Activated CD8-positive, alpha-beta T cell treated with anti-CD3 and anti-CD28 coated beads for 36 hours (primary cell): Measurements from ENCODE around the gene VSIR. TPM values are rescaled to one million over a fixed set of nuclear protein-coding genes. Genes with fewer than 3 reads are reported as not detected.

Source experiments
- ATAC-seq: fragments of 200-7000 bp; cut with Tn5 transposase; one replicate; pipeline ENCODE4 v1.10.0; 2021; ENCODE audit warnings: mild to moderate bottlenecking, moderate library complexity
- CTCF ChIA-PET: fragments of 350-600 bp; sonication (Branson Sonifier 250); formaldehyde crosslinking; loops from one replicate; lab custom pipeline; 2021; ENCODE audit warnings: antibody characterized with exemption; lab: Charles Lee
- POLR2A ChIA-PET: fragments of 350-600 bp; sonication (Branson Sonifier 250); formaldehyde crosslinking; loops from one replicate; lab custom pipeline; 2021; ENCODE audit warnings: antibody characterized with exemption; lab: Charles Lee
- DNase-seq: peaks from one replicate; pipeline ENCODE4 v3.0.0-alpha.2; 2020
- H3K27ac Mint-ChIP-seq: one replicate; pipeline ENCODE4 v1.8.0; 2021; ENCODE audit warnings: mild to moderate bottlenecking, mixed read lengths
- H3K27me3 Mint-ChIP-seq: one replicate; pipeline ENCODE4 v1.8.0; 2021; ENCODE audit warnings: mixed read lengths
- H3K36me3 Mint-ChIP-seq: one replicate; pipeline ENCODE4 v1.8.0; 2021; ENCODE audit warnings: low read depth, mixed read lengths
- H3K4me1 Mint-ChIP-seq: one replicate; pipeline ENCODE4 v1.8.0; 2021; ENCODE audit warnings: low read depth, mixed read lengths
- H3K4me3 Mint-ChIP-seq: one replicate; pipeline ENCODE4 v1.8.0; 2021; ENCODE audit warnings: mild to moderate bottlenecking, moderate library complexity, mixed read lengths
- H3K9me3 Mint-ChIP-seq: one replicate; pipeline ENCODE4 v1.8.0; 2021; ENCODE audit warnings: mixed read lengths
- CTCF ChIP-seq: fragments of 200-600 bp; IDR thresholded peaks from one replicate; pipeline ENCODE4 v1.8.0; 2022; ENCODE audit warnings: antibody characterized with exemption, mild to moderate bottlenecking
- intact Hi-C: fragments of 100-400 bp; cut with micrococcal nuclease; formaldehyde crosslinking; loops from one replicate; pipeline ENCODE4 v1.10.0; 2022
- total RNA-seq, 2 experiments: library from RNA; stranded (reverse); gene quantifications; one replicate each; pipeline ENCODE4 v1.2.3, GENCODE V29; 2021

The VSIR gene
- total RNA-seq, 2 experiments from 2014 or later: 59.6 to 61.0 TPM

- CTCF ChIA-PET: interaction anchor here (0.7 to 2.4 kb wide), 3 partner anchors 45 to 123 kb away, joined by 3 to 8 read pairs (median 3); no protein-coding TSS in a partner anchor
- peak overlapping the region; percentile 15 for H3K27ac Mint-ChIP-seq
- intact Hi-C loops: no loop called here
- POLR2A ChIA-PET: no interaction called here
- H3K4me3 Mint-ChIP-seq: no peak overlapping the region
- no peak for DNase-seq
- peaks cover 15% of the 10 kb centered on the region for H3K4me1 Mint-ChIP-seq
- peaks cover 43% of the 10 kb centered on the region for H3K36me3 Mint-ChIP-seq
- TF ChIP-seq CTCF: no peak
- no peaks in the 10 kb centered on the region for H3K9me3 Mint-ChIP-seq
- ATAC-seq: no peak
- H3K27me3 Mint-ChIP-seq: no peaks in the 10 kb centered on the region
Measured at GRCh38 chr10:71819441-71819861, 46.1 kb upstream of the VSIR start.

GRCh38 chr10:71818674-71819260, 45.4 kb upstream of the VSIR start:
- no peaks in the 10 kb centered on the region for H3K9me3 Mint-ChIP-seq
- H3K4me1 Mint-ChIP-seq: peaks cover 15% of the 10 kb centered on the region
- CTCF ChIA-PET: interaction anchor here (0.9 to 2.4 kb wide), 3 partner anchors 45 to 110 kb away, joined by 3 to 8 read pairs (median 4); no protein-coding TSS in a partner anchor
- intact Hi-C loops: no loop called here
- H3K4me3 Mint-ChIP-seq: no peak overlapping the region
- ATAC-seq: no peak
- no peaks in the 10 kb centered on the region for H3K27me3 Mint-ChIP-seq
- TF ChIP-seq CTCF: no peak
- no peak for DNase-seq
- no peak overlapping the region for H3K27ac Mint-ChIP-seq
- POLR2A ChIA-PET: no interaction called here
- H3K36me3 Mint-ChIP-seq: peaks cover 43% of the 10 kb centered on the region

GRCh38 chr10:71817831-71818655, 44.7 kb upstream of the VSIR start:
- Mint-ChIP-seq H3K4me1 (peaks cover 15% of the 10 kb centered on the region), H3K4me3 (no peak overlapping the region)

GRCh38 chr10:71816936-71817618, 43.8 kb upstream of the VSIR start:
- Mint-ChIP-seq H3K9me3 (no peaks in the 10 kb centered on the region), H3K36me3 (peaks cover 39% of the 10 kb centered on the region), H3K4me1 (peaks cover 12% of the 10 kb centered on the region), H3K27me3 (no peaks in the 10 kb centered on the region), H3K27ac (no peak overlapping the region), H3K4me3 (no peak overlapping the region)
- TF ChIP-seq CTCF: no peak
- intact Hi-C loops: no loop called here
- ChIA-PET CTCF (no interaction called here), POLR2A (interaction anchor here (0.6 to 1.7 kb wide), 3 partner anchors 33 to 160 kb away, joined by 3 to 4 read pairs (median 4); partner anchors contain the start of gene PSAP)
- no peak for DNase-seq
- ATAC-seq: no peak

More at GRCh38 chr10:71817831-71818655, 44.7 kb upstream of the VSIR start:
- H3K27ac Mint-ChIP-seq: peak overlapping the region; percentile 30
- ATAC-seq (no peak), DNase-seq (no peak)
- intact Hi-C loops: no loop called here
- H3K36me3 Mint-ChIP-seq: peaks cover 39% of the 10 kb centered on the region
- ChIA-PET POLR2A (interaction anchor here (1.7 kb wide), 1 partner anchor 161 kb away, joined by 4 read pairs; no protein-coding TSS in a partner anchor), CTCF (interaction anchor here (1.0 to 2.4 kb wide), 2 partner anchors 79 to 110 kb away, joined by 4 to 8 read pairs; no protein-coding TSS in a partner anchor)
- H3K27me3 Mint-ChIP-seq: no peaks in the 10 kb centered on the region
- TF ChIP-seq CTCF: no peak
- H3K9me3 Mint-ChIP-seq: no peaks in the 10 kb centered on the region
